ENCODE measurements around the gene GTPBP6.
"Not testable (repeated sequence)": the region's sequence is repeated elsewhere in the genome, so short reads cannot be mapped to it uniquely, and the experiment has no call there.

Gene GTPBP6

GRCh38 chrX:287670-288069, 30.9 kb downstream of the GTPBP6 start:
- no peak for DNase-seq

GRCh38 chrX:285076-285677, 33.4 kb downstream of the GTPBP6 start:
- DNase-seq = no peak

GRCh38 chrX:283115-283845, 35.3 kb downstream of the GTPBP6 start:
- no peak for DNase-seq

GRCh38 chrX:282000-282681, 36.5 kb downstream of the GTPBP6 start:
- not testable (repeated sequence) for DNase-seq

GRCh38 chrX:281166-281999, 37.2 kb downstream of the GTPBP6 start, which contains the start of gene PLCXD1:
Gene PLCXD1 (plus strand): TSS chrX:281381. CDS start chrX:284188, 2,807 bp downstream.
- no peak for DNase-seq

- DNase-seq = not testable (repeated sequence)
Observed at GRCh38 chrX:280722-281121, 37.9 kb downstream of the GTPBP6 start.

GRCh38 chrX:279757-280604, 38.6 kb downstream of the GTPBP6 start:
- not testable (repeated sequence) for DNase-seq

GRCh38 chrX:276581-277201, 41.9 kb downstream of the GTPBP6 start:
- no peak for DNase-seq

GRCh38 chrX:275967-276580, 42.5 kb downstream of the GTPBP6 start:
- DNase-seq = no peak

GRCh38 chrX:275476-275966, 43.1 kb downstream of the GTPBP6 start:
- no peak for DNase-seq

GRCh38 chrX:274904-275475, 43.6 kb downstream of the GTPBP6 start:
- no peak for DNase-seq

GRCh38 chrX:270848-271367, 47.7 kb downstream of the GTPBP6 start:
- no peak for DNase-seq

GRCh38 chrX:267771-268261, 50.8 kb downstream of the GTPBP6 start:
- no peak for DNase-seq

- DNase-seq = no peak
Observed at GRCh38 chrX:265502-265901, 53.1 kb downstream of the GTPBP6 start.

GRCh38 chrX:264634-265455, 53.8 kb downstream of the GTPBP6 start:
- no peak for DNase-seq

- DNase-seq = not testable (repeated sequence)
Observed at GRCh38 chrX:264006-264405, 54.6 kb downstream of the GTPBP6 start.

- no peak for DNase-seq
Observed at GRCh38 chrX:262381-262909, 56.2 kb downstream of the GTPBP6 start.

GRCh38 chrX:261919-262352, 56.7 kb downstream of the GTPBP6 start:
- DNase-seq = no peak
